H9 (cell line): ENCODE measurements around the gene H2BK1. TPM values are rescaled to one million over a fixed set of nuclear protein-coding genes. Genes with fewer than 3 reads are reported as not detected.

Experiments
- DNase-seq: peaks from one replicate; pipeline ENCODE4 v3.0.0-alpha.2; 2017
- H2AFZ ChIP-seq: one replicate; pipeline ENCODE4 v1.6.1; 2013; ENCODE audit warnings: mild to moderate bottlenecking, low read length, control low read depth, moderate library complexity
- H2AK5ac ChIP-seq: 2 replicates; pipeline ENCODE4 v1.6.1; 2013; ENCODE audit warnings: low read length, control low read depth, mixed read lengths; ENCODE audit not compliant: insufficient read length
- H2BK120ac ChIP-seq: one replicate; pipeline ENCODE4 v1.6.1; 2013; ENCODE audit warnings: low read depth, mild to moderate bottlenecking, low read length, control low read depth, inconsistent platforms; ENCODE audit not compliant: poor library complexity, severe bottlenecking
- H2BK12ac ChIP-seq: 2 replicates; pipeline ENCODE4 v1.6.1; 2013; ENCODE audit warnings: low read length, control low read depth, mixed read lengths, low read depth; ENCODE audit not compliant: insufficient read length
- H2BK15ac ChIP-seq: 2 replicates; pipeline ENCODE4 v1.6.1; 2013; ENCODE audit warnings: low read depth, low read length, control low read depth
- H2BK20ac ChIP-seq: one replicate; pipeline ENCODE4 v1.6.1; 2013; ENCODE audit warnings: low read depth, mild to moderate bottlenecking, low read length, control low read depth, inconsistent platforms; ENCODE audit not compliant: poor library complexity, severe bottlenecking
- H2BK5ac ChIP-seq: 2 replicates; pipeline ENCODE4 v1.6.1; 2013; ENCODE audit warnings: low read length, control low read depth, mixed read lengths; ENCODE audit not compliant: insufficient read length
- H3K14ac ChIP-seq: 2 replicates; pipeline ENCODE4 v1.6.1; 2013; ENCODE audit warnings: low read length, control low read depth; ENCODE audit not compliant: insufficient read depth
- H3K18ac ChIP-seq: 2 replicates; pipeline ENCODE4 v1.6.1; 2013; ENCODE audit warnings: low read depth, mild to moderate bottlenecking, mixed read lengths, low read length, control low read depth; ENCODE audit not compliant: insufficient read length
- H3K23ac ChIP-seq: 2 replicates; pipeline ENCODE4 v1.6.1; 2013; ENCODE audit warnings: low read length, control low read depth, mixed read lengths, low read depth; ENCODE audit not compliant: insufficient read length
- H3K23me2 ChIP-seq: 2 replicates; pipeline ENCODE4 v1.6.1; 2013; ENCODE audit warnings: low read depth, mild to moderate bottlenecking, mixed read lengths, low read length, control low read depth; ENCODE audit not compliant: insufficient read length, poor library complexity, severe bottlenecking
- H3K27ac ChIP-seq: 2 replicates; pipeline ENCODE4 v1.5.1; 2013; ENCODE audit warnings: low read length, control low read depth, mixed read lengths, low read depth; ENCODE audit not compliant: insufficient read length
- H3K27me3 ChIP-seq: 2 replicates; pipeline ENCODE4 v1.6.1; 2013; ENCODE audit warnings: low read length, control low read depth, inconsistent platforms; ENCODE audit not compliant: insufficient read depth
- H3K4ac ChIP-seq: 2 replicates; pipeline ENCODE4 v1.6.1; 2013; ENCODE audit warnings: low read depth, mild to moderate bottlenecking, control low read depth, inconsistent platforms, low read length, moderate library complexity
- H3K4me1 ChIP-seq: 2 replicates; pipeline ENCODE4 v1.6.1; 2013; ENCODE audit warnings: low read length, control low read depth, inconsistent platforms; ENCODE audit not compliant: insufficient read depth
- H3K4me2 ChIP-seq: 2 replicates; pipeline ENCODE4 v1.6.1; 2013; ENCODE audit warnings: low read length, control low read depth, mixed read lengths; ENCODE audit not compliant: insufficient read length, insufficient read depth
- H3K56ac ChIP-seq: 2 replicates; pipeline ENCODE4 v1.6.1; 2013; ENCODE audit warnings: low read depth, mild to moderate bottlenecking, mixed read lengths, low read length, control low read depth; ENCODE audit not compliant: insufficient read length
- H3K79me1 ChIP-seq: 2 replicates; pipeline ENCODE4 v1.6.1; 2013; ENCODE audit warnings: low read depth, mild to moderate bottlenecking, moderate library complexity, low read length, control low read depth, inconsistent platforms; ENCODE audit not compliant: insufficient read depth, poor library complexity, severe bottlenecking
- H3K79me2 ChIP-seq: 2 replicates; pipeline ENCODE4 v1.6.1; 2013; ENCODE audit warnings: low read length, control low read depth, inconsistent platforms; ENCODE audit not compliant: insufficient read depth
- H3K9ac ChIP-seq: 2 replicates; pipeline ENCODE4 v1.6.1; 2013; ENCODE audit warnings: low read length, control low read depth, mixed read lengths; ENCODE audit not compliant: insufficient read length; ENCODE audit errors: extremely low read depth
- H3K9me3 ChIP-seq: one replicate; pipeline ENCODE4 v1.6.1; 2013; ENCODE audit warnings: low read depth, low read length, inconsistent platforms; ENCODE audit not compliant: control insufficient read depth
- H3T11ph ChIP-seq: one replicate; pipeline ENCODE4 v1.6.1; 2013; ENCODE audit warnings: mild to moderate bottlenecking, low read length, control low read depth, inconsistent platforms
- H4K20me1 ChIP-seq: one replicate; pipeline ENCODE4 v1.6.1; 2013; ENCODE audit not compliant: control insufficient read depth, insufficient read length, insufficient read depth
- H4K5ac ChIP-seq: 2 replicates; pipeline ENCODE4 v1.6.1; 2013; ENCODE audit warnings: low read depth, mild to moderate bottlenecking, mixed read lengths, low read length, control low read depth; ENCODE audit not compliant: insufficient read length
- H4K8ac ChIP-seq: replicated peaks from 2 replicates; pipeline ENCODE4 v1.6.1; 2013; ENCODE audit warnings: low read length, control low read depth, mixed read lengths, low read depth; ENCODE audit not compliant: insufficient read length
- H4K91ac ChIP-seq: 2 replicates; pipeline ENCODE4 v1.6.1; 2013; ENCODE audit warnings: low read depth, mild to moderate bottlenecking, moderate library complexity, mixed read lengths, low read length, control low read depth; ENCODE audit not compliant: insufficient read length
- H3K27ac Mint-ChIP-seq, 3 experiments: 2 replicates in 2 of 3; 3 replicates in 1 of 3; pipeline ENCODE4 v1.8.0; 2020 to 2021; ENCODE audit warnings: mixed read lengths in 3 of 3, mild to moderate bottlenecking in 1 of 3, moderate library complexity in 1 of 3
- H3K27me3 Mint-ChIP-seq: 2 replicates; pipeline ENCODE4 v1.8.0; 2021; ENCODE audit warnings: low read depth, mild to moderate bottlenecking, moderate library complexity, mixed read lengths
- H3K36me3 Mint-ChIP-seq, 3 experiments: 2 replicates in 2 of 3; 3 replicates in 1 of 3; pipeline ENCODE4 v1.8.0; 2020 to 2021; ENCODE audit warnings: low read depth in 3 of 3, mixed read lengths in 3 of 3; ENCODE audit not compliant: insufficient read depth in 1 of 3
- H3K4me1 Mint-ChIP-seq, 2 experiments: 2 replicates each; pipeline ENCODE4 v1.8.0; 2020; ENCODE audit warnings: mixed read lengths in 2 of 2
- H3K4me3 Mint-ChIP-seq, 2 experiments: 2 replicates in 1 of 2; 3 replicates in 1 of 2; pipeline ENCODE4 v1.8.0; 2020 to 2021; ENCODE audit warnings: mild to moderate bottlenecking in 2 of 2, mixed read lengths in 2 of 2, moderate library complexity in 1 of 2
- H3K9me3 Mint-ChIP-seq, 2 experiments: 2 replicates in 1 of 2; 3 replicates in 1 of 2; pipeline ENCODE4 v1.8.0; 2020; ENCODE audit warnings: mild to moderate bottlenecking in 2 of 2, mixed read lengths in 2 of 2, moderate library complexity in 1 of 2
- WGBS: extraction: QIAGEN DNeasy Blood & Tissue Kit; methylation state at CpG from one replicate; pipeline ENCODE4 v1.1.7; 2013; ENCODE audit warnings: missing lambda C conversion rate, low lambda C conversion rate, mixed read lengths; ENCODE audit not compliant: insufficient read length; ENCODE audit errors: extremely low coverage; 5-methylcytosine and 5-hydroxymethylcytosine counted together
- total RNA-seq: library from RNA; stranded (reverse); gene quantifications from 2 replicates; pipeline ENCODE4 v1.2.1, GENCODE V29; 2021
- TF ChIP-seq, protein P1 (sequence below): fragments of 200-600 bp; sonication (generic); conservative IDR thresholded peaks from 3 replicates; pipeline ENCODE4 v1.8.0; 2021; ENCODE audit warnings: antibody characterized with exemption, mild to moderate bottlenecking

H2BK1 gene
- total RNA-seq, 1 experiment from 2014 or later, result not detected

DNA sequence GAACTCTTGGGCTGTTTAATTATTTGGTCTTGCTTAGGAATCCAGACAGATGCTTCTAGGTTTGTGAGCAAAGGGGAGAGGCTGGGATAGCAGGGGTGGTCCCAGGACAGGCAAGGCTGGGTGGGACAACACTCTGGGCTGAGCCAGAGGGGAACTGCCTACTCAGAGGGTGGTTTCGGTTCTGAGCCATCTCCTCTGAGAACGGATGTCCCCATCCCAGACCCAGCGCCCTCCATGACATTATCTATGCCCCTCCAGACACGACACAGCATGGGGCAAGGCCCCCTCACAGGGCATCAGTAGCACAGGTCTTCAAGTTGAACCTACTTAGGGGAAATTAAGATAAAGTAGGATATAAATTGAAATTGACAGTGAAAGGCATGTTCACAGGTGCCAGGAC, 30.3 kb downstream of the H2BK1 start:
- no peak overlapping the region for H3K18ac ChIP-seq
- H4K8ac ChIP-seq, result no peak overlapping the region
- H3K27ac ChIP-seq, result no peak overlapping the region
- H3K4me1 ChIP-seq, result no peaks in the 10 kb centered on the region
- no peak for DNase-seq
- no peaks in the 10 kb centered on the region; a peak in 2 of 7 replicates for H3K36me3 Mint-ChIP-seq
- no peak overlapping the region for H2AFZ ChIP-seq
- no peak overlapping the region for H3K56ac ChIP-seq
- no peaks in the 10 kb centered on the region for H3K27me3 ChIP-seq
- H4K20me1 ChIP-seq, result no peaks in the 10 kb centered on the region
- 0 out of 5 replicates have a peak, but pooled peaks cover 0 to 3% of the 10 kb centered on the region in 2 experiments for H3K9me3 Mint-ChIP-seq
- no CpG with 5 or more reads among the region's 4 CpGs for WGBS
- H3K79me1 ChIP-seq, result no peaks in the 10 kb centered on the region
- H2BK15ac ChIP-seq, result no peak overlapping the region
- no peak overlapping the region for H2BK120ac ChIP-seq
- no peak overlapping the region for H2BK12ac ChIP-seq
- H3K23ac ChIP-seq, result no peak overlapping the region
- no peak overlapping the region for H2BK5ac ChIP-seq
- no peaks in the 10 kb centered on the region for H3K79me2 ChIP-seq
- no peak overlapping the region for H3K4me3 Mint-ChIP-seq
- peaks cover 65% of the 10 kb centered on the region for H3K27me3 Mint-ChIP-seq
- no peak overlapping the region for H3T11ph ChIP-seq
- no peak overlapping the region for H3K9ac ChIP-seq
- H4K5ac ChIP-seq, result no peak overlapping the region
- H3K4ac ChIP-seq, result no peak overlapping the region
- H3K4me2 ChIP-seq, result no peak overlapping the region
- no peak overlapping the region for H3K27ac Mint-ChIP-seq
- peaks cover 3 to 8% of the 10 kb centered on the region in 2 experiments; a peak in 3 of 4 replicates for H3K4me1 Mint-ChIP-seq
- H3K23me2 ChIP-seq, result no peaks in the 10 kb centered on the region
- H3K14ac ChIP-seq, result no peak overlapping the region
- H2AK5ac ChIP-seq, result no peak overlapping the region
- H4K91ac ChIP-seq, result no peak overlapping the region
- H2BK20ac ChIP-seq, result no peak overlapping the region
- TF ChIP-seq, protein P1, sequence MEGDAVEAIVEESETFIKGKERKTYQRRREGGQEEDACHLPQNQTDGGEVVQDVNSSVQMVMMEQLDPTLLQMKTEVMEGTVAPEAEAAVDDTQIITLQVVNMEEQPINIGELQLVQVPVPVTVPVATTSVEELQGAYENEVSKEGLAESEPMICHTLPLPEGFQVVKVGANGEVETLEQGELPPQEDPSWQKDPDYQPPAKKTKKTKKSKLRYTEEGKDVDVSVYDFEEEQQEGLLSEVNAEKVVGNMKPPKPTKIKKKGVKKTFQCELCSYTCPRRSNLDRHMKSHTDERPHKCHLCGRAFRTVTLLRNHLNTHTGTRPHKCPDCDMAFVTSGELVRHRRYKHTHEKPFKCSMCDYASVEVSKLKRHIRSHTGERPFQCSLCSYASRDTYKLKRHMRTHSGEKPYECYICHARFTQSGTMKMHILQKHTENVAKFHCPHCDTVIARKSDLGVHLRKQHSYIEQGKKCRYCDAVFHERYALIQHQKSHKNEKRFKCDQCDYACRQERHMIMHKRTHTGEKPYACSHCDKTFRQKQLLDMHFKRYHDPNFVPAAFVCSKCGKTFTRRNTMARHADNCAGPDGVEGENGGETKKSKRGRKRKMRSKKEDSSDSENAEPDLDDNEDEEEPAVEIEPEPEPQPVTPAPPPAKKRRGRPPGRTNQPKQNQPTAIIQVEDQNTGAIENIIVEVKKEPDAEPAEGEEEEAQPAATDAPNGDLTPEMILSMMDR, result no peak
- H3K9me3 ChIP-seq, result no peaks in the 10 kb centered on the region
